Hepatocyte (in vitro differentiated cells): Measurements from ENCODE around the gene SENP7.

Experiments
- CTCF ChIP-seq: fragments of 200-600 bp; sonication (generic); IDR thresholded peaks from 2 replicates; pipeline ENCODE4 v1.5.1; 2016; ENCODE audit warnings: antibody characterized with exemption, mild to moderate bottlenecking; ENCODE audit not compliant: poor library complexity
- EZH2 ChIP-seq: fragments of 200-600 bp; sonication (generic); IDR thresholded peaks from 2 replicates; pipeline ENCODE4 v1.6.1; 2016; ENCODE audit warnings: antibody characterized with exemption, mild to moderate bottlenecking, borderline replicate concordance
- EZH2phosphoT487 ChIP-seq: fragments of 200-600 bp; sonication (generic); IDR thresholded peaks from one replicate; pipeline ENCODE4 v1.6.1; 2018; ENCODE audit warnings: antibody characterized with exemption, mild to moderate bottlenecking, low read depth, moderate library complexity; ENCODE audit not compliant: unreplicated experiment, severe bottlenecking

- TF ChIP-seq CTCF (no peak), EZH2phosphoT487 (no peak), EZH2 (no peak)
Measured at GRCh38 chr3:101312545-101312944, 200.5 kb downstream of the SENP7 start.
